GM23248 (cell line): Measurements from ENCODE around the gene FKBP4. TPM values are rescaled to one million over a fixed set of nuclear protein-coding genes. Genes with fewer than 3 reads are reported as not detected.

Experiments used
- DNase-seq: peaks from one replicate; pipeline ENCODE4 v3.0.0-alpha.2; 2015
- H2AFZ ChIP-seq: fragments of 200-600 bp; sonication (generic); 2 replicates; pipeline ENCODE4 v1.6.1; 2016; ENCODE audit warnings: antibody characterized with exemption
- H3F3A ChIP-seq: fragments of 200-600 bp; sonication (generic); 2 replicates; pipeline ENCODE4 v1.6.1; 2016; ENCODE audit warnings: mild to moderate bottlenecking, antibody characterized with exemption, mixed run types; ENCODE audit not compliant: insufficient read depth
- H3K27ac ChIP-seq: fragments of 200-600 bp; sonication (generic); 2 replicates; pipeline ENCODE4 v1.5.1; 2016; ENCODE audit warnings: mild to moderate bottlenecking
- H3K27me3 ChIP-seq: fragments of 200-600 bp; sonication (generic); replicated peaks from 2 replicates; pipeline ENCODE4 v1.6.1; 2016; ENCODE audit warnings: mild to moderate bottlenecking; ENCODE audit not compliant: insufficient read depth
- H3K36me3 ChIP-seq: fragments of 200-600 bp; sonication (generic); 2 replicates; pipeline ENCODE4 v1.6.1; 2016; ENCODE audit warnings: low read depth, mild to moderate bottlenecking
- H3K4me1 ChIP-seq: fragments of 200-600 bp; sonication (generic); 2 replicates; pipeline ENCODE4 v1.6.1; 2016; ENCODE audit warnings: mild to moderate bottlenecking; ENCODE audit not compliant: insufficient read depth
- H3K4me2 ChIP-seq: fragments of 200-600 bp; sonication (generic); one replicate; pipeline ENCODE4 v1.6.1; 2016; ENCODE audit warnings: mild to moderate bottlenecking; ENCODE audit not compliant: unreplicated experiment
- H3K4me3 ChIP-seq: fragments of 200-600 bp; sonication (generic); 2 replicates; pipeline ENCODE4 v1.5.1; 2016; ENCODE audit warnings: mild to moderate bottlenecking
- H3K79me2 ChIP-seq: fragments of 200-600 bp; sonication (generic); 2 replicates; pipeline ENCODE4 v1.6.1; 2016; ENCODE audit warnings: mild to moderate bottlenecking; ENCODE audit not compliant: insufficient read depth
- H3K9ac ChIP-seq: fragments of 200-600 bp; sonication (generic); 2 replicates; pipeline ENCODE4 v1.6.1; 2016; ENCODE audit warnings: mild to moderate bottlenecking
- H3K9me2 ChIP-seq: fragments of 200-600 bp; sonication (generic); 2 replicates; pipeline ENCODE4 v1.6.1; 2016; ENCODE audit warnings: mixed run types, mild to moderate bottlenecking, moderate library complexity; ENCODE audit not compliant: insufficient read depth
- H3K9me3 ChIP-seq: fragments of 200-600 bp; sonication (generic); one replicate; pipeline ENCODE4 v1.6.1; 2017; ENCODE audit warnings: low read depth
- H4K20me1 ChIP-seq: fragments of 200-600 bp; sonication (generic); 2 replicates; pipeline ENCODE4 v1.6.0; 2016; ENCODE audit not compliant: insufficient read depth
- EZH2 ChIP-seq: fragments of 200-600 bp; sonication (generic); IDR thresholded peaks from 2 replicates; pipeline ENCODE4 v1.6.1; 2018; ENCODE audit warnings: antibody characterized with exemption, mild to moderate bottlenecking; ENCODE audit not compliant: insufficient read depth, poor library complexity, severe bottlenecking
- EZH2phosphoT487 ChIP-seq: fragments of 200-600 bp; sonication (generic); IDR thresholded peaks from 2 replicates; pipeline ENCODE4 v1.6.1; 2018; ENCODE audit warnings: antibody characterized with exemption, moderate library complexity, mild to moderate bottlenecking, low read depth; ENCODE audit not compliant: insufficient read depth
- WGBS, 2 experiments: methylation state at CpG; one replicate each; pipeline ENCODE4 v1.1.6; 2015 to 2017; ENCODE audit warnings: low lambda C conversion rate in 2 of 2, low coverage in 1 of 2; ENCODE audit errors: missing lambda C conversion rate in 2 of 2; 5-methylcytosine and 5-hydroxymethylcytosine counted together
- in situ Hi-C: fragments of 300-500 bp; cut with MboI; formaldehyde crosslinking; loops from 2 replicates; pipeline ENCODE4 v1.15.0; 2020
- polyA plus RNA-seq: library from polyadenylated mRNA; unstranded; fragments of >200 nt; fragmentation: Nextera tagmentation; extraction: Ambion mirVana; gene quantifications from 2 replicates; pipeline ENCODE4 v1.2.1, GENCODE V29; 2016
- total RNA-seq: library from RNA; depleted of rRNA; stranded (reverse); fragments of >200 nt; shearing (Covaris generic); gene quantifications from 2 replicates; pipeline ENCODE4 v1.2.3, GENCODE V29; 2014

Gene FKBP4
- total and polyA plus RNA-seq, 2 experiments from 2014 or later: 24.0 to 27.4 TPM

GRCh38 chr12:2823483-2823882 lies 28.7 kb downstream of the FKBP4 start:
- no peak overlapping the region for H3K9ac ChIP-seq
- H2AFZ ChIP-seq: no peak overlapping the region
- no peak overlapping the region for H3K4me3 ChIP-seq
- H4K20me1 ChIP-seq: no peaks in the 10 kb centered on the region
- in situ Hi-C loops: no loop called here
- H3K9me3 ChIP-seq: no peaks in the 10 kb centered on the region
- no peaks in the 10 kb centered on the region for H3K4me1 ChIP-seq
- H3F3A ChIP-seq: no peaks in the 10 kb centered on the region
- TF ChIP-seq EZH2 (no peak), EZH2phosphoT487 (no peak)
- H3K79me2 ChIP-seq: no peaks in the 10 kb centered on the region
- H3K9me2 ChIP-seq: no peaks in the 10 kb centered on the region
- H3K36me3 ChIP-seq: peaks cover 6% of the 10 kb centered on the region; the same call in 1 of the 2 replicates
- DNase-seq: no peak
- WGBS, 2 experiments: 82% methylated on average over 7 of the region's 7 CpGs
- no peak overlapping the region for H3K4me2 ChIP-seq
- no peaks in the 10 kb centered on the region for H3K27me3 ChIP-seq
- no peak overlapping the region for H3K27ac ChIP-seq

- Histone ChIP-seq H2AFZ (no peak overlapping the region), H3K27me3 (no peaks in the 10 kb centered on the region), H3K79me2 (no peaks in the 10 kb centered on the region), H3F3A (no peaks in the 10 kb centered on the region), H3K36me3 (peaks cover 6% of the 10 kb centered on the region; the same call in 1 of the 2 replicates), H3K9ac (no peak overlapping the region), H3K4me3 (no peak overlapping the region), H3K4me2 (no peak overlapping the region), H3K27ac (no peak overlapping the region), H4K20me1 (no peaks in the 10 kb centered on the region), H3K9me3 (no peaks in the 10 kb centered on the region), H3K4me1 (no peaks in the 10 kb centered on the region), H3K9me2 (no peaks in the 10 kb centered on the region)
- in situ Hi-C loops: no loop called here
- WGBS, 2 experiments: 83 to 87% methylated on average over 6 of the region's 6 CpGs
- no peak for TF ChIP-seq EZH2
- no peak for DNase-seq
Observed at GRCh38 chr12:2824541-2824940, 29.8 kb downstream of the FKBP4 start.

- WGBS, 2 experiments: 85 to 87% methylated on average over 4 of the region's 4 CpGs
Observed at GRCh38 chr12:2825132-2825531, 30.4 kb downstream of the FKBP4 start.

GRCh38 chr12:2826036-2826435 lies 31.3 kb downstream of the FKBP4 start:
- no peak for DNase-seq
- in situ Hi-C loops: no loop called here
- no peak overlapping the region for H3K27ac ChIP-seq

More at GRCh38 chr12:2825132-2825531, 30.4 kb downstream of the FKBP4 start:
- Histone ChIP-seq H3K36me3 (peaks cover 6% of the 10 kb centered on the region; the same call in 1 of the 2 replicates), H3K27me3 (no peaks in the 10 kb centered on the region), H4K20me1 (no peaks in the 10 kb centered on the region), H3K79me2 (no peaks in the 10 kb centered on the region), H3K4me1 (no peaks in the 10 kb centered on the region), H3K4me2 (no peak overlapping the region), H3K9me3 (no peaks in the 10 kb centered on the region), H3K27ac (no peak overlapping the region), H3K9ac (no peak overlapping the region), H3F3A (no peaks in the 10 kb centered on the region), H2AFZ (no peak overlapping the region), H3K4me3 (no peak overlapping the region), H3K9me2 (no peaks in the 10 kb centered on the region)
- in situ Hi-C loops: no loop called here
- TF ChIP-seq EZH2 (no peak), EZH2phosphoT487 (no peak)
- no peak for DNase-seq

More at GRCh38 chr12:2826036-2826435, 31.3 kb downstream of the FKBP4 start:
- no peaks in the 10 kb centered on the region for H3F3A ChIP-seq
- no peak overlapping the region for H3K4me3 ChIP-seq
- H2AFZ ChIP-seq: no peak overlapping the region
- peaks cover 6% of the 10 kb centered on the region; the same call in 1 of the 2 replicates for H3K36me3 ChIP-seq
- H4K20me1 ChIP-seq: no peaks in the 10 kb centered on the region
- H3K79me2 ChIP-seq: no peaks in the 10 kb centered on the region
- 93 to 96% methylated on average over 3 of the region's 3 CpGs for WGBS, 2 experiments
- H3K4me2 ChIP-seq: no peak overlapping the region
- no peaks in the 10 kb centered on the region for H3K9me3 ChIP-seq
- no peaks in the 10 kb centered on the region for H3K9me2 ChIP-seq
- H3K9ac ChIP-seq: no peak overlapping the region
- H3K27me3 ChIP-seq: no peaks in the 10 kb centered on the region
- no peaks in the 10 kb centered on the region for H3K4me1 ChIP-seq
- TF ChIP-seq EZH2 (no peak), EZH2phosphoT487 (no peak)
